ENCODE data around the gene TPM4.
A peak's percentile ranks its signal among the peaks of the same experiment; 100 is the strongest.

The TPM4 gene

DNA sequence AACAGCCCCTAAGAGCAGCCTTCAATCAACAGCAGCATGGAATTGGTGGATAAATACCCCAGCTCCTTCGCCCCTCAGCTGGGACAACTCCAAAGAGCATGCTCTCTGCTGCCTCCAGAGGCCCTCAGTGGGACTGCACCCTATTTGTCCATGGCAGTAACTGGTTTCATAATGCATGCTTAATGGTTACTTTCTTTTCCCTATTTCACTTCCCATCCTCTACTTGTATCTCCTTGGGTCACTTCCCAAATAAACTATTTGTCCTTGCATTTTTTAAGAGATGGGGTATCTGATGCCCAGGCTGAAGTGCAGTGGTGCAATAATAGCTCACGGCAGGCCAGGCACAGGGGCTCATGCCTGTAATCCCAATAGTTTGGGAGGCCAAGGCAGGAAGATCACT lies 13.5 kb upstream of the TPM4 start:
- no peak for DNase-seq (ENCODE audit: low read depth)
- TF ChIP-seq, protein P1, sequence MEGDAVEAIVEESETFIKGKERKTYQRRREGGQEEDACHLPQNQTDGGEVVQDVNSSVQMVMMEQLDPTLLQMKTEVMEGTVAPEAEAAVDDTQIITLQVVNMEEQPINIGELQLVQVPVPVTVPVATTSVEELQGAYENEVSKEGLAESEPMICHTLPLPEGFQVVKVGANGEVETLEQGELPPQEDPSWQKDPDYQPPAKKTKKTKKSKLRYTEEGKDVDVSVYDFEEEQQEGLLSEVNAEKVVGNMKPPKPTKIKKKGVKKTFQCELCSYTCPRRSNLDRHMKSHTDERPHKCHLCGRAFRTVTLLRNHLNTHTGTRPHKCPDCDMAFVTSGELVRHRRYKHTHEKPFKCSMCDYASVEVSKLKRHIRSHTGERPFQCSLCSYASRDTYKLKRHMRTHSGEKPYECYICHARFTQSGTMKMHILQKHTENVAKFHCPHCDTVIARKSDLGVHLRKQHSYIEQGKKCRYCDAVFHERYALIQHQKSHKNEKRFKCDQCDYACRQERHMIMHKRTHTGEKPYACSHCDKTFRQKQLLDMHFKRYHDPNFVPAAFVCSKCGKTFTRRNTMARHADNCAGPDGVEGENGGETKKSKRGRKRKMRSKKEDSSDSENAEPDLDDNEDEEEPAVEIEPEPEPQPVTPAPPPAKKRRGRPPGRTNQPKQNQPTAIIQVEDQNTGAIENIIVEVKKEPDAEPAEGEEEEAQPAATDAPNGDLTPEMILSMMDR (IDR thresholded peaks at IDR 0.05; ENCODE audit: control insufficient read depth, extremely low read depth, insufficient read depth) = peak; percentile 75

DNA sequence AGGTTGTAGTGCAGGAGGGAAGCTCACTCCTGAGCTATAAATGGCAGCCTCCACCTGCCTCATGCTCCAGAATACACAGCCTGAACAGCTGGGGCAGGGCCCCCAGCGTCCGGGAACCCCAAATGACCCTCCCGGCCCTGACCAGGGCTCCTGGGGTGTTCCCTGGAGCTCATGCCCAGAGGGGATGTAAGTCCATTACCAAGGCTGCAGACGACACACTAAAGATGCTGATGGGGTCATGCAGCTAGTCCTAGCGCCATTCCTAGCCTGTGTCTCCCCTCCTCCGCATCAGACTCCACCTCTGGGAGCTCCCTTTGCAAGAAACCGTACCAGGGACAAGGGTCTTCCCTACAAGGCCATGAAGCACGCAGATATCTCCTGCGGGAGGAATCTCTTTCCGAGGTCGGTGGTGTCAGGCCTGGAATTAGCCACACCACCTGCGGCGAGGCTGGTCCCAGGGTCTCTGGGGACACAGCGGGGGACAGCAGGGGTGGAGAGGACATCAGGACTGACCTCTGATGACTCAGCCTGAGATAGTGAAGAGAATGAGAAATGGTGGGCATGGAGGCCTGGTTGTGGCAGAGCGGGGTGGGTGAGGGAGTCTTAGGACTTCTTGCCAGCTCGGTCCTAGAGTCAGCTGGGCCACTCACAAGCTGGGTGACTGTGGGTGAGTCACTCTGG lies 11.9 kb upstream of the TPM4 start:
- TF ChIP-seq, protein P1 (IDR thresholded peaks at IDR 0.05; ENCODE audit: control insufficient read depth, extremely low read depth, insufficient read depth) = no peak
- no peak overlapping the region for H3K4me3 ChIP-seq (ENCODE audit: low read depth, low read length)
- DNase-seq (ENCODE audit: low read depth) = no peak

More for the DNA sequence above, 13.5 kb upstream of the TPM4 start:
- H3K4me3 ChIP-seq (ENCODE audit: low read depth, low read length) = no peak overlapping the region

DNA sequence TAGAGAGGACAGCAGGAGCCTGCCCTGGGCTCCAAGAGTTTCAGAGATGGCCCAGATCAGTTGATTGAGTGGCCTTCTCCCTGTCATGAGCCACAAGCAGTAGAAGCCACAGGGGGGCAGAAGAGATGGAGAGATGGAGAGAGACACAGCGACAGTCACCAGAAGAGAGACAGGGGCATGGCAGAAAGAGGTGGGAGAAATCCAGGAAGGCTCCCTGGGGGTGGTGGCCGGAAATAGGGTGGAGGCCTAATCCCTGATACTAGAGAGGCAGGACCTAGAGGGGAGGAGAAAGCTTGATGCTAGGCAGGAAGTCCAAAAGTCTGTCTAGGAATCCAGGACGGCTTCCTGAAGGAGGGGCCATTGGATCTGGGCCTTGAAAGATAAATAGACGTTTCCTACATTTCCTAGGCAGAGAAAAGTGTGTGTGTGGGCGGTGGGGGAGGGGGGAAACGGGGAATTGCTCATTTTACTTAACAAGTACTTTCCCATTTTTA lies 9.6 kb upstream of the TPM4 start:
- DNase-seq (ENCODE audit: low read depth) = no peak
- TF ChIP-seq, protein P1 (IDR thresholded peaks at IDR 0.05; ENCODE audit: control insufficient read depth, extremely low read depth, insufficient read depth) = peak; percentile 31
- H3K4me3 ChIP-seq (ENCODE audit: low read depth, low read length) = peak overlapping the region; percentile 67

DNA sequence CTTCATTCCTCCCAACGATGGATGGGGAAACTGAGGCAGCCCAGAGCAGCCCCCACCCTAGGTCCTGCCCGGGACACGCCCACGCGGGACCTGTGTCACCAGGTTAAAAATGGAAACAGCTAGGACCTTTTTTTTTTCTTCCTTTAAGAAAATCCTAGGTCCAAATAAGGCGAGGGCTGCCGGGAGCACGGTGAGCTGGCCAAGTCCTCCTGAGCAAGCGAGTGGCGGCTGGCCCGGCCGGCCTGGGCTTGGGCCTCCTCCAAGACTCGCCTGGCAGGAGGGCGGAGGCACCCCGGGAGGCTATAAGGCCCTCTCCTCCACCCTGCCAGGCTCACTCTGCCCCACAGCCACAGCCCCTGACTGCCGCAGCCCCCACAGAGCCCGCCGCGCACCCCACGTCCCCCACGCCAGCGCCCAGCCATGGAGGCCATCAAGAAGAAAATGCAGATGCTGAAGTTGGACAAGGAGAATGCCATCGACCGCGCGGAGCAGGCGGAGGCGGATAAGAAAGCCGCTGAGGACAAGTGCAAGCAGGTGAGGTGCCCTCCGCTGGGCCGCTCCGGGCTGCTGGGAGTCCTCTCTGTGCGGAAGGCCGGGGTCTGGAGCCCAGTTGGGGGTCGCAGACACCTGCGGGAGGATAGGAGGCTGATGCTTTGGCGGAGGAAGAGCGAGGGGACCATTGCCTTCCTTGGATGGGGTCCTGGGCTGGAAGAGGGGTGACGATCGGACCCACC lies 8.9 kb upstream of the TPM4 start:
- H3K4me3 ChIP-seq (ENCODE audit: low read depth, low read length) = peak overlapping the region; percentile 67
- peak; percentile 67 for DNase-seq (ENCODE audit: low read depth)
- TF ChIP-seq, protein P1 (IDR thresholded peaks at IDR 0.05; ENCODE audit: control insufficient read depth, extremely low read depth, insufficient read depth) = no peak

DNA sequence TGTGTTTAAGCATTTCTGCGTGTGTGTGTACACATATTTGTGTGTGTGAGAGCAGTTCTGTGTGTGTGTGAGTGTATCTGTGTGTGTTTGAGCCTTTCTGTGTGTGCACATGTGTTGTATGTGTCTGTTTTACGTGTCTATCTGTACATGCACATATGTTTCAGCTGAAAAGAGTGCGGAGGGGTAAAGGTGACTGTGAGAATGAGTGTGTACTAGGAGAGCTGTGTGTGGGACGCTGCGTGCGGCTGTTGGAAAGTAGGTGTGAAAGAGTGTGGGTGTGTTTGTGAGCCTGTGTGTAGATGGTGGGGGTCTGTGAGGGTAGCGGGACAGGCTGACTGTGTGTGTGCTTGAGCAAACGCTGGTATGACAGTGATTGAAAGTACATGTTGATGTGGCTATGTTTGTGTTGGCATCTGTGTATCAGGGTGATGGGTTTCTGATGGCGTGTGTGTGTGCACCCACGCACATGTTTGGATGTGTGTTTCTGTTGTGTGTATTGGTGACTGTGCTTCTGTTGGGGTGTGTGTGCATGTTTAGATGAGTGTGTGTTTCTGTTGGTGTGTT lies 7.5 kb upstream of the TPM4 start:
- TF ChIP-seq, protein P1 (IDR thresholded peaks at IDR 0.05; ENCODE audit: control insufficient read depth, extremely low read depth, insufficient read depth) = no peak
- no peak for DNase-seq (ENCODE audit: low read depth)
- peak overlapping the region; percentile 67 for H3K4me3 ChIP-seq (ENCODE audit: low read depth, low read length)

DNA sequence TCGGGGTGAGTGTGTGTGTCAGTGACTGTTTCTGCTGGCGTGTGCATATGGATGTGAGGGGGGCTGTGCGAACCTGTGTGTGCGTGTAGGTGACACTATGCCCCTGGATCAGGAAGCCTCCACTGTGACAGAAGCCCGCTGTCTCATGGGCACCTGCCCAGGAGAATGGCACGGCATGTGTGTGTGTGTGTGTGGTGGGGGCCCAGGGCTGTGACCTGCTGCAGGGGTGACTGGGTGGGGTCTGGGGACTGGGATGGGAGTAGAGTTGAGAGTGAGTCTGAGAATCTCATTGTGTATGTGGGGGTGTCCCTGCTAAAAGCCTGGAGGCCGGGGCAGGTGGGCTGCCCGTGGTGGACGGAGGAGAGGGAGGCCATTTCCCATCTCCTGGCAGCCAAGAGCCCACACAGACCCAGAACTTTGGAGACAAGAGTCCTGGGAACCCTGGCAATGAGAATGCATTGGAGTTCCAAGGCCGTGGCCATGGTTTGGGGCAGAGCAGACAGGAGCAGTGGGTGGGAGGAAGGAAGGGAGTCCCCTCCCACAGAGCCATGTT lies 6.4 kb upstream of the TPM4 start:
- TF ChIP-seq, protein P1 (IDR thresholded peaks at IDR 0.05; ENCODE audit: control insufficient read depth, extremely low read depth, insufficient read depth) = no peak
- DNase-seq (ENCODE audit: low read depth) = no peak
- H3K4me3 ChIP-seq (ENCODE audit: low read depth, low read length) = no peak overlapping the region
